NT2/D1 (cell line): ENCODE data around the gene CCDC197.
A peak's percentile ranks its signal among the peaks of the same experiment; 100 is the strongest.

Experiments
- DNase-seq: peaks from one replicate; pipeline ENCODE4 v3.0.0-alpha.2; 2011; ENCODE audit warnings: low read depth, low spot score
- H3K27me3 ChIP-seq: 2 replicates; pipeline ENCODE4 v1.6.0; 2011; ENCODE audit warnings: mild to moderate bottlenecking; ENCODE audit not compliant: insufficient read length, insufficient read depth
- H3K36me3 ChIP-seq: 2 replicates; pipeline ENCODE4 v1.6.1; 2011; ENCODE audit warnings: mild to moderate bottlenecking, low read length, mixed read lengths; ENCODE audit not compliant: insufficient read depth, insufficient read length
- H3K4me1 ChIP-seq: 2 replicates; pipeline ENCODE4 v1.5.1; 2011; ENCODE audit not compliant: insufficient read depth, insufficient read length
- H3K4me3 ChIP-seq: 2 replicates; pipeline ENCODE4 v1.5.1; 2011; ENCODE audit warnings: low read depth; ENCODE audit not compliant: insufficient read length
- H3K9ac ChIP-seq: 2 replicates; pipeline ENCODE4 v1.6.0; 2011; ENCODE audit warnings: low read depth; ENCODE audit not compliant: insufficient read length
- H3K9me3 ChIP-seq: 2 replicates; pipeline ENCODE4 v1.5.1; 2011; ENCODE audit warnings: mild to moderate bottlenecking, low read length; ENCODE audit not compliant: insufficient read depth
- SUZ12 ChIP-seq: IDR thresholded peaks from 2 replicates; pipeline ENCODE4 v1.6.1; 2011; ENCODE audit not compliant: insufficient read length, insufficient read depth; ENCODE audit errors: extremely low read depth
- YY1 ChIP-seq: IDR thresholded peaks from 2 replicates; pipeline ENCODE4 v1.6.1; 2011; ENCODE audit not compliant: insufficient read length, insufficient read depth
- ZNF274 ChIP-seq: IDR thresholded peaks from 2 replicates; pipeline ENCODE4 v1.6.1; 2011; ENCODE audit warnings: mild to moderate bottlenecking, low read depth, low read length

CCDC197 gene

GRCh38 chr14:94030571-94030970 lies 33.5 kb downstream of the CCDC197 start:
- Histone ChIP-seq H3K9ac (no peak overlapping the region), H3K9me3 (peaks cover 12% of the 10 kb centered on the region), H3K4me1 (no peaks in the 10 kb centered on the region), H3K36me3 (no peaks in the 10 kb centered on the region), H3K27me3 (no peaks in the 10 kb centered on the region), H3K4me3 (no peak overlapping the region)
- DNase-seq: no peak
- TF ChIP-seq YY1 (no peak), ZNF274 (no peak), SUZ12 (no peak)

DNA sequence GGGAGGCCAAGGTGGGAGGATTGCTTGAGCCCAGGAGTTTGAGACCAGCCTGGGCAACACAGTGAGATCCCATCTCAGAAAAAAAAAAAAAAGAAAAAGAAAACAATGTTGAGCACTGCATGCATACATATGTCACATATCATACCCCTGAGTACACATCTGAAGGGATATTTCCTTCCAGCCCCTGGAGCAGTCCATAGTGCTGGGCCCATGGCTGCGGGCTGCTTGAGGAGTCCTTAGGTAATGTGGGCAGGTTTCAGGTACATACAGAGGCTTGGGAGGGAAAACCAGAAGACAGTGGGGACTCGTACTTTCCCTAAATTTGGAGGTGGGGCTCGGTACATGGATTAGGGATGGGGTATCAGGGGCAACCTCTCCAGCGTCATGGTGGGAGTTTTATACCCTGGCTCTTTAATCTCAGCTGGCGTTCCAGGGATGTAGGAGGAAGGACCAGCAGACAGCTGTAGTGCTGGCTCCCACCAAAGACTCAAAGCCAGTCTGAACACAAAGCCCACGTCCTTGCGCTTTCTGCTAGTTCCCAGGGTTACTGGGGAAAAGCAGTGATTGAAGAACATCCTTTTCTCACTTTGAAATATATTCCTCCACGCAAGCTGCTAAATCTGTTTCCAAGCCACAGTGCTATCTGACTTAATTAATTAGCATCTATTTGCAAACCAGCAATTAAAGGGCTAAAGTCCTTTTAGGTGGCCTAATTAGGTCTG lies 34.2 kb downstream of the CCDC197 start:
- no peak for DNase-seq
- no peaks in the 10 kb centered on the region for H3K36me3 ChIP-seq
- peaks cover 2% of the 10 kb centered on the region for H3K4me1 ChIP-seq
- no peak overlapping the region for H3K4me3 ChIP-seq
- no peaks in the 10 kb centered on the region for H3K27me3 ChIP-seq
- TF ChIP-seq SUZ12: no peak
- no peak for TF ChIP-seq ZNF274
- TF ChIP-seq YY1: no peak
- peaks cover 12% of the 10 kb centered on the region for H3K9me3 ChIP-seq
- no peak overlapping the region for H3K9ac ChIP-seq

GRCh38 chr14:94031883-94032279 lies 34.8 kb downstream of the CCDC197 start:
- Histone ChIP-seq H3K9ac (no peak overlapping the region), H3K4me1 (peaks cover 5% of the 10 kb centered on the region), H3K27me3 (no peaks in the 10 kb centered on the region), H3K9me3 (peaks cover 12% of the 10 kb centered on the region), H3K36me3 (no peaks in the 10 kb centered on the region), H3K4me3 (no peak overlapping the region)
- TF ChIP-seq YY1: no peak
- no peak for TF ChIP-seq ZNF274
- TF ChIP-seq SUZ12: no peak
- DNase-seq: no peak

DNA sequence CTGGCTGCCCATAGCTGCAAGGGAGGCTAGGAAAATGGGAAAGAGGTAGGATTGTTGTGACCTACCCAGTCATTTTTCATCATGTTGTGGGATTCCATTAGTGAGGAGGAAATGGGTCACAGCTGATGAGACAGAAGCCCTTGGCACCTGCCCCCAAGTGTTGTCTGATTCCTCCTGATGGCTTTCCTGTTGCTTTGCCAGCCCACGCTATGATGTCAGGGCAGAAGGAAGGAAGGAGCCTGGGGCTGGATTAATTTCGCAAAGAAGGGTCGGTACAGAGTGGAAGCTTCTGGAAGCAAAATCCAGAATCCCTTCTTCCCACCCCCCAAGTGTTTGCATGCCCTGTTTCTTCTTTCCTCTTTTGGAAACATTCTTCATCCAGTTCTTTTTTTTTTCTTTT lies 37.8 kb downstream of the CCDC197 start:
- Histone ChIP-seq H3K36me3 (no peaks in the 10 kb centered on the region), H3K4me1 (peaks cover 5% of the 10 kb centered on the region), H3K27me3 (no peaks in the 10 kb centered on the region), H3K4me3 (no peak overlapping the region), H3K9ac (no peak overlapping the region), H3K9me3 (peaks cover 12% of the 10 kb centered on the region)
- TF ChIP-seq ZNF274 (no peak), YY1 (no peak), SUZ12 (no peak)
- DNase-seq: no peak

GRCh38 chr14:94036313-94037167 lies 39.4 kb downstream of the CCDC197 start:
- H3K9me3 ChIP-seq: peaks cover 12% of the 10 kb centered on the region
- no peaks in the 10 kb centered on the region for H3K36me3 ChIP-seq
- TF ChIP-seq YY1: no peak
- TF ChIP-seq SUZ12: no peak
- no peak for TF ChIP-seq ZNF274
- no peaks in the 10 kb centered on the region for H3K27me3 ChIP-seq
- DNase-seq: peak; percentile 55
- H3K9ac ChIP-seq: no peak overlapping the region
- no peak overlapping the region for H3K4me3 ChIP-seq
- peaks cover 5% of the 10 kb centered on the region for H3K4me1 ChIP-seq

GRCh38 chr14:94037954-94038353 lies 40.9 kb downstream of the CCDC197 start:
- H3K9ac ChIP-seq: no peak overlapping the region
- no peak overlapping the region for H3K4me3 ChIP-seq
- peaks cover 3% of the 10 kb centered on the region for H3K36me3 ChIP-seq
- TF ChIP-seq SUZ12 (no peak), ZNF274 (no peak), YY1 (no peak)
- peaks cover 12% of the 10 kb centered on the region for H3K9me3 ChIP-seq
- peaks cover 12% of the 10 kb centered on the region for H3K4me1 ChIP-seq
- DNase-seq: no peak
- no peaks in the 10 kb centered on the region for H3K27me3 ChIP-seq

GRCh38 chr14:94038510-94038909 lies 41.4 kb downstream of the CCDC197 start:
- no peak for DNase-seq
- peaks cover 12% of the 10 kb centered on the region for H3K9me3 ChIP-seq
- peaks cover 12% of the 10 kb centered on the region for H3K4me1 ChIP-seq
- H3K4me3 ChIP-seq: no peak overlapping the region
- no peaks in the 10 kb centered on the region for H3K27me3 ChIP-seq
- H3K36me3 ChIP-seq: peaks cover 9% of the 10 kb centered on the region
- H3K9ac ChIP-seq: no peak overlapping the region
- no peak for TF ChIP-seq ZNF274
- no peak for TF ChIP-seq SUZ12
- no peak for TF ChIP-seq YY1
